NCI-H2081 (cell line): ENCODE measurements around the gene CDH16.
"Not testable (repeated sequence)": the region's sequence is repeated elsewhere in the genome, so short reads cannot be mapped to it uniquely, and the experiment has no call there.

ENCODE experiments used
- DNase-seq, 2 experiments: peaks; one replicate each; lab custom pipeline; 2025; lab: John Stamatoyannopoulos, UW

CDH16 gene

DNA sequence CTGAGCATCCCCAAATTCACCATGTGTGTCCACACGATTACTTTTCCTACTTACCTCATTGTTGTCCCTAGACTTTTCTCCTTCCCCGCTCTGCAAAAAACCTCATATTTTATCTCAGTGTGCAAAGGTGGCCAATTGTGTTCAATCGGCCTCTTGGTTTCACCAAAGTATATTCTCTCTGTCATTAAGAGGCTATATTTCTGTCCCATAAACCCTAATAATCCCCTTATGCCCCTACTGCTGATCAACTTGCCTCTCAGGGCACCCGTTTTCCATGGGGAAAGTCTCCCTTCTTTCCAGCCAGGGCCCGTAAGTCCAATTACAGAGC, 28.3 kb upstream of the CDH16 start:
- no peak for DNase-seq

DNA sequence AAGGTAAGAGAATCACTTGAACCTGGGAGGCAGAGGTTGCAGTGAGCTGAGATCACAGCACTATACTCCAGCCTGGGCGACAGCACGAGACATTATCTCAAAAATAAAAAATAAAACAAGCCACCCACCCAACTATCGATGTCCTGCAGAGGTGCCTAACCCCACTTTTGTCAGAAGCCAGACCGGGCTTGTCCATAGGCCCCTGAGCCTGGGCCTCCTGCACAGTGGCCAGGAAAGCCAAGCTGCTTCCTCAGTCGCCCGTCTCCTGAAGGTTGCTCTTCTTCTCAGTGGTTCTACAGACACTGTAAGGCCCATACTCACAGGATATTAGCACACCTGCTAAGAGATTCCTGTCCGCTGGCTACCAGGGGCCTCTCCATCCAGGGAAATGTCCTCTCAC, 27.9 kb upstream of the CDH16 start:
- DNase-seq: no peak

DNA sequence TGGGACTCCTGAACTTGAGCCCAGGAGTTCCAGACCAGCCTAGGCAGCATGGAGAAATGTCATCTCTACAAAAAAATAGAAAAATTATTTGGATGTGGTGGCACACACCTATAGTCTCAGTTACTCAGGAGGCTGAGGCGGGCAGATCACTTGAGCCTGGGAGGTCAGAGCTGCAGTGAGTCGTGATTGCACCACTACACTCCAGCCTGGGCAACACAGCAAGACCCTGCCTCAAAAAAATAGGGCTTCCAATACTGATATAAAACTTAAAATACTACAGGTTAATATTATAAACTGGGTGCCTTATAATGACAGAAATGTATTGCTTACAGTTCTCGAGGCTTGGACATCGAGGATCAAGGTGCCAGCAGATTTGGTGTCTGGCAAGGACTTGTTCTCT, 27.3 kb upstream of the CDH16 start:
- DNase-seq: no peak

DNA sequence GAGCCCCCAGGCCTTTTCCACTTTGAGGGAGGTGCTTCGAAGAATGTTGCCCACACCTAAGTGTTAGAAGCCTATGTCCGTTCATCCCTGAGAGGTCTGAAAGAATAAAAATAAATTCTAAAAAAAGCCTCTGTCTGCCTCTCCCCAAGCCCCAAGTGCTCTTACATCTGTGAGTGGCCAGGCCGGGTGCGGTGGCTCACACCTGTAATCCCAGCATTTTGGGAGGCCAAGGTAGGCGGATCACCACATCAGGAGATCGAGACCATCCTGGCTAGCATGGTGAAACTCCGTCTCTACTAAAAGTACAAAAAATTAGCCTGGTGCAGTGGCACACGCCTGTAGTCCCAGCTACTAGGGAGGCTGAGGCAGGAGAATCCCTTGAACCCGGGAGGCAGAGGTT, 26.3 kb upstream of the CDH16 start:
- not testable (repeated sequence) for DNase-seq

DNA sequence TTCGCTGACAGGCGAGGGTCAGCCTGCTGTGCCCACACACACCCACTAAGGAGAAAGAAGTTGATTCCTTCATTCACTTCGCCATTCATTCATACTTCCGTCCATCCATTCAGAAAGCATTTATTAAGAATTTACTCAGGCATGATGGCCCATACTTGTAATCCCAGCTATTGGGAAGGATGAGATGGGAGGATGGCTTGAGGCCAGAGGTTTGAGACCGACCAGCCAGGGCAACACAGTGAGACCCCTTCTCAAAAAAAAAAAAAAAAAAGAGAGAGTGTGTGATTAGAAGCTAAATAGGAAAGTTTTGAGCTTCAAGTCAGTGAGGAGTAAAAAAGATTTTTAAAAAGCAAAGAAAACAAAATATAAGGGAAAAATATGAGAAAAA, 25.4 kb upstream of the CDH16 start:
- DNase-seq: no peak

DNA sequence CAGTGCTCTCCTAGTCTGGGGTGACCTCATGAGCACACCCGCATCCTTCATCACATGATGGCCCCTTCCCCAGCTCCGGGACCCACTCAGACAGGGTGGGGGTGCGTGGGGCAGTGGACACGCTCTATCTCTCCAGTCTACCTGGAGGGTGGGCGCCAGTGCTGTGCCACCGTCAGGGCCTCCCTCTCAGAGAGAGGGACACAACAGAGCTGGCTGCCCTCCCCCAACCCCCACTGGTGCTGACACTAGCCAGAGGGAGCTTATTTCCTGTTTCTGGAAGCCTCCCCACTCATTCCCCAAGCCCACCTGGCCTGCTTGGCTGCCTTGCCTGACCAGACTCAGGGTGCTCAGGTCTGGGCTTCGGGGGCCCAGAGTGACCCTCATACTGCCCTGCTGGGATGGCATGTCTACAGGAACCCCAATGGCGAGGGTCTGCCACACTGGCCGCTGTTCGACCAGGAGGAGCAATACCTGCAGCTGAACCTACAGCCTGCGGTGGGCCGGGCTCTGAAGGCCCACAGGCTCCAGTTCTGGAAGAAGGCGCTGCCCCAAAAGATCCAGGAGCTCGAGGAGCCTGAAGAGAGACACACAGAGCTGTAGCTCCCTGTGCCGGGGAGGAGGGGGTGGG, 24.9 kb upstream of the CDH16 start:
- no peak for DNase-seq

DNA sequence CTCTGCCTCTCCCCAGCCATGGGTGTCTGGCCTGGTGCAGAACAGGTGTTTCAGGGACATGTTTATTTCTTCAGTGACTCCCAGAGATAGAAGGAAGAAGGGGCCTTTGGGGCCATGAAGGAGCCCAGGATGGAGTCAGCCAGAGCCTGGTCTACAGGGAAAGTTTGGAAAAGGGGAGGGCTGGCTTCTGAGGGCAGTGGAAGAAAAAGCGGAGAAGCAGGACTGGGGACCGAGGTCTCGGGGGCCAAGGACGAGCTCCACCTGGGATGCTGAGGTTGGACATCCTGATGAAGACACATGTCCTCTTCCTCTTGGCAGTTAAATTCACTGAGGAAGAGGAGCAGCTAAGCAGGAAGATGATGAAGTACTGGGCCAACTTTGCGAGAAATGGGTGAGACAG, 24.3 kb upstream of the CDH16 start:
- no peak for DNase-seq

DNA sequence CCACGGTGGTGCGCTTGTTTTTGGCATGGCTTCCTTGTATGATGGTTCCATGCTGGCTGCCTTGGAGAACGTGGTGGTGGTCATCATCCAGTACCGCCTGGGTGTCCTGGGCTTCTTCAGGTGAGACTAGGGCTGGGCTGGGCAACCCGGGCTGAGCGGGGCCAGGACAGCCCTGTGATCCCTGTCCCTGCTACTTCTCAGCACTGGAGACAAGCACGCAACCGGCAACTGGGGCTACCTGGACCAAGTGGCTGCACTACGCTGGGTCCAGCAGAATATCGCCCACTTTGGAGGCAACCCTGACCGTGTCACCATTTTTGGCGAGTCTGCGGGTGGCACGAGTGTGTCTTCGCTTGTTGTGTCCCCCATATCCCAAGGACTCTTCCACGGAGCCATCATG, 21.6 kb upstream of the CDH16 start:
- no peak for DNase-seq

DNA sequence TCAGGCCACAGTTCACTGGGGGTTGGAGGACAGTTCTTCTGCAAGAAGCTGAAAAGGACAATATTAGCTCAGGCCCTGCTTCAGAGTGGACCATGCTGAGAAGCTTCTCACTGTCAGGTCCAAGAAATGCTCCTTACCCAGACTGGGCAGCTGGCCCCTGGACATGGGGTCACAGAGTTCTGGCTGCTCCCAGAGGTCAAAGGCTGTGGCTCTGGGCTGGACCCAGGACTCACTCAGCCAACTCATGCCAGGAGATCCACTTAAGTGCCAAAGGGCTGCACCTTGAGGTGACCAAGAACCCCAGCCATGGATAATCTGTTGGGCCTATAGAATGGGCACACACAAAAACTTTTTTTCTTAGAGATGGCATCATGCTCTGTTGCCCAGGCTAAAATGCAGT, 20.7 kb upstream of the CDH16 start:
- DNase-seq: no peak

DNA sequence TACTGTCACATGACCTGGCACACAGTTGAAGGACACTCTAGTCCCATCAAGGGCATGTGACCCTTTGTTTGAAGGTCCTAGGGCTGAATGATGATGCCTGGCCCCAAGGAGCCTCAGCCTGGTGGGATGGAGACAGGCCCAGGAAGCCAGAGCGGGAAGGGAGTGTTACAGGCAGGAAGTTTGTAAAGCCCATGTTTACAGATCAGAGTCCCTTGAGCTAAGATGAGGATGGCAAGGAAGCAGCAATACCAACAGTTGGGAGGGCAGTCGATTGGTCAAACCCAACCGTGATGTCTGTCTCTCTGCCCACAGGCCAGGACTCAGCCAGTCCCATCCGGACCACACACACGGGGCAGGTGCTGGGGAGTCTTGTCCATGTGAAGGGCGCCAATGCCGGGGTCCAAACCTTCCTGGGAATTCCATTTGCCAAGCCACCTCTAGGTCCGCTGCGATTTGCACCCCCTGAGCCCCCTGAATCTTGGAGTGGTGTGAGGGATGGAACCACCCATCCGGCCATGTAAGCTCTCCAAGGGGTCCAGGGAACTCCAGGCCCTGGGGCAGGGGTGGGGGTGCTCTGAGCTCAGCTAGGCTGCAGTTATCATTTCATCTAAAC, 19.1 kb upstream of the CDH16 start:
- DNase-seq: no peak

DNA sequence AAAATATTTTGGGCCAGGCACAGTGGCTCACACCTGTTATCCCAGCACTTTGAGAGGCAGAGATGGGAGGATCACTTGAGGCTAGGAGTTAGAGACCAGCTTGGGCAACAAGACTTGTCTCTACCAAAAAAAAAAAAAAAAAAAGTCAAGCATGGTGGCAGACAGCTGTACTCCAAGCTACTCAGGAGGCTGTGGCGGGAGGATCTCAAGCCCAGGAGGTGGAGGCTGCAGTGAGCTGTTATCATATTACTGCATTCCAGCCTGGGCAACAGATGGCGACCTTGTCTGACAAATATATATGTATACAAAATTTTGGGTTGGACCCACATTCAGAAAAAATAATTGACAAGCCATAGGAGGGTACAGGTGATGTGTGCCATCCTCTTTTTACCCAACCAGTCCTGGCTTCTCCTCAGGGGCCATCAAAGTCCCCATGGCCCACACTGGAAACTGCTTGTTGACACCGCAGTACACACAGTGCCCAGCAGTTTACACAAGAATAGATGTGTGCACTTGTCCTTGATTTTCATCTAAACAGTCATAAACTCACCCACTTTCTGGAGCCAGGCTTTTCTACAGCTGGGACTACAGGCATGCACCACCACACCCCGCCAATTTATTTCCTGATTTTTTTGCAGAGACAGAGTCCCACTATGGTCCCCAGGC, 18.3 kb upstream of the CDH16 start:
- no peak for DNase-seq

DNA sequence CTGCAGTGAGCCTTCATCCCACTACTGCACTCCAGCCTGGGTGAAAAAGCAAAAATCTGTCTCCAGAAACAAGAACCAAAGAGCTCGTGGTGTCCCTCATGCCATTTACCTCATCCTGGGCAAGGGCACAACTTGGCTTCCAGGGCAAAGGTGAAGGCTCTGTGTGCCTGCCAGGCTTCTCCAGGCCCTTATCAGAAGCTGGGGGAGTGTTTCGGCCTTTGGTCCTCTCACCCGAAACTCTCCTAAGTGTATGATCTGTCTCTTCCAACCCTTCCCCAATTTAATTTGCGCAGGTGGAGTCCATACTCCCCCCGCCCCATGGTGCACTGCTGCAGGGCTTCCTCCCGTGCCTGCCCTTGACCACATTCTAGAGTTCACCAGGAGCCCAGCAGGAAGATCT, 17.8 kb upstream of the CDH16 start:
- DNase-seq: no peak

DNA sequence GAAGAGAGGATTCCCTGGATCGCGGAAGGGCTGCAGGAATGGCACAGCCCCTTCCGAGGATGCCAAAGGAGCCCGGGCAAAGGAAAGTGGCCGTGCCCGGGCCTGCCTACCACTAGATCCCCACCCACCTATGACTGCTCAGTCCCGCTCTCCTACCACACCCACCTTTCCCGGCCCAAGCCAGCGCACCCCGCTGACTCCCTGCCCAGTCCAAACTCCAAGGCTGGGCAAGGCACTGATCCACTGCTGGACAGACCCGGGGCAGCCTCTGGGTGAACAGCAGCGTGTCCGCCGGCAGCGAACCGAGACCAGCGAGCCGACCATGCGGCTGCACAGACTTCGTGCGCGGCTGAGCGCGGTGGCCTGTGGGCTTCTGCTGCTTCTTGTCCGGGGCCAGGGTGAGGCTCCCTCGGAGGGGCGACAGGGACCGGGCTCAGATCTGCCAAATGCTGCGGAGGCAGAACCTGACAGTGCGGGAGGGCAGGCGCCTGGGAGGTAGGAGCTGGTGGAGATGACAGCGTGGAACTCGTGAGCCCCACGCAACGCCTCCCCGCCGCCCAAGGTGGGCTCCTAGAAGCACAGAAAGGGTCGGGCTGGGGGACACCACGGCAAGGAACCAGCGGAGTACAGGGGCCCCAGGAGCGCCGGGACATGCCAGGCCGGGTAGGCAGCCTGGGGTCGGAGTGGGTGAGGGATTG, 16.8 kb upstream of the CDH16 start, which contains the start of gene CES2:
CES2 (plus strand) TSS at position 203 of the 698 bp plus-strand sequence; CDS start at position 323, 120 bp downstream.
- DNase-seq: no peak

DNA sequence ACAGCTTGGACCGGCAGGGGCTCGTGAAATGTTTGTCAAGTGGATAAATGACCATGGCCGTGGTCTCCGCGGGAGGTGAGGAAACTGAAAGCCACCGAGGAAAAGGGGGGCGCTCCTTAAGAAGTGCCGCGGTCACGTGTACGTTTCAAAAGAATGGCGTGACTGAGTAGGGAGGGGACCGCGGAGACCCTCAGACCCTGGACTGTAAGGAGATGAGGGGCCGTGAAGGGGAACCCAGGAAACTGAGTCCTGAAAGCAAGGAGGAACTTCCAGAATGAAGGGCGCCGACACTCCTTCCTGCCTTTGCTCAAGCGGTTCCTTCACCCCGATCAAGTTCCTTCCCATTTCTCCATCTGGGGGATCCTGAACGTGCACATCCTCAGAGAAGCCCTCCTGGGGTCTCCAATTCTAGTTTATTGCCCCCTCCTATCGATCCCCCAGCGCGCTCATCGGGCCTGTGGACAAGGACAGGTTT, 16.2 kb upstream of the CDH16 start:
- DNase-seq: not testable (repeated sequence)

DNA sequence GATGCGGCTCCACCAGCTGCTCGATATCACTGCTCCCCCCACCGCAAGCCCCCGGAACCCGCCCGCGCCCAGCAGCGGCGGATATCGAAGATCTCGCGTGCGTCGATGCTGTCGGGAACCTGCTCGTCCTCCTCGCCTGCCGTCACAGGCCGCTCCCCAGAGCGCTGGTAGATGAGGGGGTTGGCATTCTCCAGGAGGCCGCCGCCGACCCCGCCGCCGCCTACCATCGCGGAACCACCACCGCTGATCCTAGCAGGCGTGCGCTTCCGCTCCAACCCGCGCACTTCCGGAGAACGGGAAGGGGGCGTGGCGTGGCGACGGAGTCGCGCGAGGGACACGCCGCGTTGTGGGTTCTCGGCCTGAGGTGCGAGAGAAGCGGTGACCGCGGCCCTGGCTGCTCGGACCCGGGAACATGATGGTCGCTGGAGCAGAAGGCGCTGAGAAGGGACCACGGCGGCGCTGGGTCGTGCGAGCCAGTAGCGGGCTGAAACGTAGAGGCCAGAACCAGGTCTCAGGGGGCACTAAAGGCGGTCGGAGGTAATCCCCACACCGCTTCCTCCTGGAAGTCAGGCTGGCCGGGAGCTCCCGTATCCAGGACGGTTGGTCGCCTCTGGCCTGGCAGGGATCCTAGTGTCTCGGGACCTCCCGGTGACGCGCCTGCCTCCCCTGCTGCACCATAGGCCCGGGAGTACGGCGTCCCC, 15.6 kb upstream of the CDH16 start, which contains the start of gene CIAO2B:
CIAO2B (minus strand) TSS at position 265 of the 701 bp plus-strand sequence; CDS start at position 227, 38 bp downstream.
- peak; percentile 55 to 80 for DNase-seq

DNA sequence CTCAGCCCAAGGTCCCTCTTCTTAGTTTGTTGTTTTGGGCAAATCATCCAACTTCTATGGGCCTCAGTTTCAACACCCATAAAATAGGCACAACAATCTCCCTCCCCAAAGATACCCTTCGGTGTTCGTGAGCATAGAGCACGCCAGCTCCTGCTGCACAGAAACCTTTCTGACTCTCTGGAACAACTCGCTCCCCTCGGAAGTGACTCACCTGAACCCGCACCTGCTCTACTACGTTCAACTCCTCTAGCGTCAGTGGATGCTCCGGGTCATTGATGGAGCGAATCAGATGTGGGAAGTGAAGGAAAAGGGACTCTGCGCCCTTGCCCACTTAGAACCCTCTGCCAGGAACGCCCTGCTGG, 15.1 kb upstream of the CDH16 start:
- no peak for DNase-seq

DNA sequence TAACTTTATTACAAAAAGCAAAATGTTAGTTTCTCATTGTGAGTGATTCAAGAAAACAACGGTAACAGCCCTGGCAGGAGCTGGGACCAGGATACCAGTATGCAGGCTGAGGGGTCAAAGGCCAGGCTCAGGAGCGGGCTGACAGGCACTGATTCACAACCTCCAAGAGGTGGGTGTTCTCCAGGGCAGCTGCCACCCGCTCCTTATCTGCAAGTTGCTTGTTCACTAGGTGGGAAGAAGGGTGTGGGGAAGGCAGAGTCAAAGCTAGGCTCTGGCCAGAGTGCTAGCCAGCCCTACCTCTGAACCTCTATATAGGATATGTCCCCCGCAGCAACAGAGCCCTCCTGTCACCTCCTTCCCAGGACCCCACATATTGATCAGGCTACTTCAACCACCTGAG, 13.4 kb upstream of the CDH16 start:
- no peak for DNase-seq

DNA sequence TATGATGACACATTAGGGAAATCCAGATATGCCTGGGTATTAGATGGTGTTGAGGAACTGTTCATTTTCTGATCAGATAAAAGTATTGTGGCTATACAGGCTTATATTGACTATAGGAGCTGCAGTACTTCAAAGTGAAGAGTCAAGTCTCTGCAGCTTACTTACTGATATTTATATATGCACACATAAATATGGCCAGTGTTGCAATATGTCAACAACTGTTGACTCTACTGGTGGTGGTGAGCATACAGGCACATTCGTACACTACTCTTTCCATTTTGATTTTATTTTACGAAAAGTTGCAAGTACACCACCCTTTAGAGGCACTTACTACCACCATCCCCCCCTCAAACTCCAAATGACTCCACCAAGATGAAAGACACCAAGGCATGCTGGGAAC, 13.0 kb upstream of the CDH16 start:
- DNase-seq: no peak

DNA sequence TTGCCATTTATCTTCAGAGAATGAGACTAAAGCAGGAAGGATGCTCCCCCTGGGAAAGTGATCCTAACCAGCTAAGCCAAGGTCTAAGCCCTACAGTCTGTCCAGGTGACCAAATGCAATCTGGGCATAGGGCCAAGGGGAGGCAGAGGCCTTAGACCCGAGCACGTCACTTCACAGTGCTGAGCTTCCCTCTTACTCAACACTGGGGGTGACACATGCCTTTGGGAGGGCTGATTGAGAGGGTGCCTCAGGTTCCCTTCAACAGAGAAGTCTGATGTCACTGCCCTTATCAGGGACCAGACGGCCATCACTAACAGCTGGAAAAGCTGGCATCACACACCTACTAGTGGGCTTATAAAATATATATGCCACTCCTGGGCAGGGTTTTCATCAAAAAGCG, 11.5 kb upstream of the CDH16 start:
- DNase-seq: no peak

DNA sequence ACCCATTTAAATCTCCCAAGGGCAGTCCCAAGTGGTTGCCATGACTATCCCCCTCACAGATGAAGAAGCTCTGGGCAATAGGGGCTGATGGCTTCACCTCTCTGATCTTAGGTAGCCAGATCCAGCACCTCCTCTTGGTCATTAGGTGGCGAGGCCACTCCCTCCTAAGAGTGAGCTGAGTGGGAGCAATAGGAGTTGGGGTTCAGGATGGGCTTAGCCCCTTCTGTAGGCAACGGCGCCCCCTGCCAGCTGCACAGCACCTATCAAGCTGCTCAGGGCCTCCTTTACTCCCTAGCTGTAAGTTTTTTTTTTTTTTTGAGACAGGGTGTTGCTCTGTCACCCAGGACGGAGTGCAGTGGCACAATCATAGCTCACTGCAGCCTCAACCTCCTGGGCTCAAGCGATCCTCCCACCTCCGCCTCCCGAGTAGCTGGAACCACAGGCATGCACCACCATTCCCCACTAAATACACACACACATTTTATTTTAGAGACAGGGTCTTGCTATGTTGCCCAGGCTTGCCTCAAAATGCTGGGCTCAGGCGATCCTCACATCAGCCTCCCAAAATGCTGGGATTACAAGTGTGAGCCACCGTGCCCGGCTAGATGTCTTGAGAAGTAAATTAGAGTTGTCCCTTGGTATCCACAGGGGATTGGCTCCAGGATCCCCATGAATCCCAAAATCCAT, 10.2 kb upstream of the CDH16 start:
- no peak for DNase-seq

DNA sequence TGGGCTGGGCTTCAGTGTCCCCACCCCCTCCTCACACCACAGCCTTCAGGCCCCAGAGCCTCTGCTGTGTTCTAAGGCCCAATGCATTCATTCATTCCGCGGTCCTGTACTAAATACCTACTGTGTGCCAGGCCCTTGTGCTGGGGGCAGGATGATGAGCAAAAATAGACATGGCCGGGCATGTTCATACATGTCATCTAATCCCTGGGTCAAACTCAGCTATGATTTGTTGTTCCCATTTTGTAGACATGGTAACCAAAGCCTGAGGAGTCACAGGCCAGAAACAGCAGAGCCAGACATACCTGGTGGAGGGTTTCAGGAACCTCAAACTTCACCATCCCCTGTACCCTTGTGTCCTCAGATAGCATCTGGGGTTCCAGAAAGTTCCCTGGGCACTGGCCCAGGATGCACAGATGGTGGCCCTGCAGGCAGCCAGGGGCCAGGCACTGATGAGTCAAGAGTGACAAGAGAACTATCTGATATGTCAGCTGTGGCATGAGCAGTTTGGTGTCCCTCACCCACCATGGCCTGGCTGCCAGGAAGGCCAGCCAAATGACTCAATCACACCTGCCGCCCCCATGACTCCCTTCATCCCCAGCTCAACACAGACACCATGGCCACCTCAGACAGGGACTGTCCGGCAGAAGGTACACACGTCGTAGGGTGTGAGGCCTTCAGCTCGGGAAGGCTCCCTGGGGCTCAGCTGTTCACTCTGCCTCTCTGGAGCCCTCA, 9.4 kb upstream of the CDH16 start:
- DNase-seq: no peak
